Measurements from ENCODE around the gene SCD5. TPM values are rescaled to one million over a fixed set of nuclear protein-coding genes. Genes with fewer than 3 reads are reported as not detected.

Gene SCD5
- total and polyA plus RNA-seq, 3 donors from 2014 or later: 76.4 to 161 (median 149) TPM

DNA sequence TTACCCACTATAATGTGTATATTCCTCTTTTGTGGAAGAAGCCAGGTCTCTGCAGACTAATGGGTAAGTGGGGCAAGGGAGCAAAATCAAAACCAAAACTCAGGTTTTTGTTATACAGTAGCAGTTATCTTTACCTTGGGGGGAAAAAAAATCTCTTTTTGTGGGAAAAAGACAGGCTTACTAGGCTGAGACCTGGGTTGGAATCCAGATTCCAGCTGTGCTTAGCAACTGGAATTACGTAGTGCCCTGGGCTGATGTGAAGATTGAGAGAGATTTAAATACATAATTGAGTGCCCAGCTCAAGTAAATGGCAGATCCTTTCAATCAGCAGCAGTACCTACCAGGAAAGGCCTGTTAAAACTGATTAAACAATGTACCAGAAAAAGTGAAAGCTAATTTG lies 15.4 kb upstream of the SCD5 start:
- no peaks in the 10 kb centered on the region for H3K27me3 ChIP-seq
- H3K4me1 ChIP-seq: peaks cover 5% of the 10 kb centered on the region
- 89 to 92% methylated on average over 1 of the region's 1 CpG for WGBS, 2 donors
- no peak overlapping the region for H3K4me3 ChIP-seq
- H3K36me3 ChIP-seq (ENCODE audit: low read depth, missing control alignments): no peaks in the 10 kb centered on the region
- H3K9me3 ChIP-seq: no peaks in the 10 kb centered on the region
- intact Hi-C loops (cut with DNase I; ENCODE audit: low total_unique reads): no loop called here
- TF ChIP-seq, protein P1, sequence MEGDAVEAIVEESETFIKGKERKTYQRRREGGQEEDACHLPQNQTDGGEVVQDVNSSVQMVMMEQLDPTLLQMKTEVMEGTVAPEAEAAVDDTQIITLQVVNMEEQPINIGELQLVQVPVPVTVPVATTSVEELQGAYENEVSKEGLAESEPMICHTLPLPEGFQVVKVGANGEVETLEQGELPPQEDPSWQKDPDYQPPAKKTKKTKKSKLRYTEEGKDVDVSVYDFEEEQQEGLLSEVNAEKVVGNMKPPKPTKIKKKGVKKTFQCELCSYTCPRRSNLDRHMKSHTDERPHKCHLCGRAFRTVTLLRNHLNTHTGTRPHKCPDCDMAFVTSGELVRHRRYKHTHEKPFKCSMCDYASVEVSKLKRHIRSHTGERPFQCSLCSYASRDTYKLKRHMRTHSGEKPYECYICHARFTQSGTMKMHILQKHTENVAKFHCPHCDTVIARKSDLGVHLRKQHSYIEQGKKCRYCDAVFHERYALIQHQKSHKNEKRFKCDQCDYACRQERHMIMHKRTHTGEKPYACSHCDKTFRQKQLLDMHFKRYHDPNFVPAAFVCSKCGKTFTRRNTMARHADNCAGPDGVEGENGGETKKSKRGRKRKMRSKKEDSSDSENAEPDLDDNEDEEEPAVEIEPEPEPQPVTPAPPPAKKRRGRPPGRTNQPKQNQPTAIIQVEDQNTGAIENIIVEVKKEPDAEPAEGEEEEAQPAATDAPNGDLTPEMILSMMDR (IDR thresholded peaks at IDR 0.05): no peak
- TF ChIP-seq POLR2A (IDR thresholded peaks at IDR 0.05): no peak
- no peak overlapping the region for H3K27ac ChIP-seq
- no peak for DNase-seq

DNA sequence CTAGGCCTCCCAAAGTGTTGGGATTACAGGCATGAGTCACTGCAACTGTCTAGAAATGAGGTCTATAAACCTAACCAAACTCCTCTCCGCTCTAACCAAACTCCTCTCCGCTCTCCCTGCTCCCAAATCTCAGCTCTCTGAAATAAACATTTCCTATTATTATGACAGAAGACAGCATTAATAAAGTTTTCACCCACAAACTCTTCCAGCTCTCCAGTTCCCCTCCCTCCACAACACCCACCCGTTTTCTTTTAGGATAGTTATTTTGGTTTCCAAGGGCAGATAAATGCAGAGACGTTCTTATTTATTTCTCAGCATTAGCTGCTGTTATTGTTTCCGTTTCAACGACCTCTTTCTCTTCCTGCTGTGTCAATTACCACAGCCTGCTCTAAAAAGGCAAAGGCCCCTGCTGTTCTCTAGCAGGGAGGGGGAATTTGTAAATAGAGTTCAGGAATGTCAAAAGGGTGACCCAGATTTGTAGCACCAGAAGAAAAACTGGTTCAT lies 13.3 kb upstream of the SCD5 start:
- WGBS, 2 donors: 21% methylated on average over 6 of the region's 6 CpGs
- peaks cover 5% of the 10 kb centered on the region for H3K4me1 ChIP-seq
- intact Hi-C loops (cut with DNase I; ENCODE audit: low total_unique reads): no loop called here
- H3K9me3 ChIP-seq: no peaks in the 10 kb centered on the region
- H3K27ac ChIP-seq: peak overlapping the region in 1 of 2 donors; percentile 62
- TF ChIP-seq POLR2A (IDR thresholded peaks at IDR 0.05): no peak
- TF ChIP-seq, protein P1 (IDR thresholded peaks at IDR 0.05): no peak
- no peak for DNase-seq
- H3K27me3 ChIP-seq: no peaks in the 10 kb centered on the region
- H3K36me3 ChIP-seq (ENCODE audit: low read depth, missing control alignments): no peaks in the 10 kb centered on the region
- no peak overlapping the region for H3K4me3 ChIP-seq

DNA sequence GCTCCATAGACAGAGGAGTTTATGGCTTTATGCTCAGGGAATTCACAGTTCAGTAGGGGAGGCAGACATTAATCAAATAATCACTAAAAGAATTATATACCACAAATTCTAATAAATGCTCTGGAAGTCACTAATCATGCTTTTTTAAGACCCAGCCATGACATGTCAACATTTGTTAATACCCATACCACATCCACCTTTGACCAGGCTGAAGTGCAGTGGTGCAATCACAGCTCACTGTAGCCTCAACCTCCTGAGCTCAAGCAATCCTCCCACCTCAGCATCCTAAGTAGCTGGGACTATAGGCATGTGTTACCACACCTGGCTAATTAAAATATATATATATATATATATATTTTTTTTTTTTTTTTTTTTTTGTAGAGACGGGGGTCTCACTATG lies 12.8 kb upstream of the SCD5 start:
- H3K27ac ChIP-seq: peak overlapping the region in 1 of 2 donors; percentile 62
- TF ChIP-seq POLR2A (IDR thresholded peaks at IDR 0.05): no peak
- TF ChIP-seq, protein P1 (IDR thresholded peaks at IDR 0.05): no peak
- peaks cover 5% of the 10 kb centered on the region for H3K4me1 ChIP-seq
- intact Hi-C loops (cut with DNase I; ENCODE audit: low total_unique reads): no loop called here
- H3K36me3 ChIP-seq (ENCODE audit: low read depth, missing control alignments): no peaks in the 10 kb centered on the region
- 40 to 73% methylated on average over 1 of the region's 1 CpG for WGBS, 2 donors
- H3K9me3 ChIP-seq: no peaks in the 10 kb centered on the region
- H3K4me3 ChIP-seq: no peak overlapping the region
- no peak for DNase-seq
- H3K27me3 ChIP-seq: no peaks in the 10 kb centered on the region

DNA sequence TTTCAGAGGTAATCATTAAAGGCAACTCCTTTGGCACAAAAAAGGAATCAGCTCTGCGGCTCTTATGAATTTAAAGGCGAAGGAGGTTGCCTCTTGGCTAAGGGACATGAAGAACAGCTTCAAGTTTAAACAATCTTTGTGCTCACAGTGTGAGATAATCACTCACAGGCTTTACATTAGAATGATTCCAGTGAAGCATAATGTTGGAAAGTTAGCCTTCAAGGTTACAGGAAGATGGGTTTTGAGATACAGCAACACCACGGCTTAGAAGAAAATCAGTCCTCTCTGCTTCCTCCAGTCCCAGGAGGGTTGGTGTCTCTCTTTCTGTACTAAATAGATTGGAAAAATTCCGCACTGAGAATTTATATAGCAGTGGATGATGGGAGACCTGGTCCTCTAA lies 11.6 kb upstream of the SCD5 start:
- Histone ChIP-seq H3K9me3 (no peaks in the 10 kb centered on the region), H3K4me3 (no peak overlapping the region), H3K27ac (no peak overlapping the region), H3K36me3 (ENCODE audit: low read depth, missing control alignments) (no peaks in the 10 kb centered on the region), H3K27me3 (no peaks in the 10 kb centered on the region), H3K4me1 (peaks cover 5% of the 10 kb centered on the region)
- TF ChIP-seq, protein P1 (IDR thresholded peaks at IDR 0.05): no peak
- TF ChIP-seq POLR2A (IDR thresholded peaks at IDR 0.05): no peak
- WGBS, 2 donors: 43 to 52% methylated on average over 4 of the region's 4 CpGs
- intact Hi-C loops (cut with DNase I; ENCODE audit: low total_unique reads): no loop called here
- DNase-seq: no peak

DNA sequence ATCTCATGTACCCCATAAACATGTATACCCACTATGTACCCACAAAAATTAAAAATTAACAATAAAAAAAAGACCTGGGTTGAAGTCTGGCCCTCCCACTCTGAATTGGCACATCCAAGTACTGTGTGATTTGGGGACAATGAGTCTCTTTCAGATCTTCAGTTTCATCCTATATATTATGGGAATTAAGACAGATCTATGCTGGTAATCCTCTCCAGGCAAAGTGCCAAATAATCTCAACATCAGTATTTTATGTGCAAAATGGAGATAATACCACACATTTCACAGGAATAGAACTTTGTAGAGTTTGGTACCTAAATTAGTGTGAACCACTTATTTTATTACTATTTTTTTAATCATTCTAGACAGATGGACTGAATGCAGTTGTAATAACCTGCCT lies 11.0 kb upstream of the SCD5 start:
- Histone ChIP-seq H3K36me3 (ENCODE audit: low read depth, missing control alignments) (no peaks in the 10 kb centered on the region), H3K4me3 (no peak overlapping the region), H3K27ac (no peak overlapping the region), H3K9me3 (no peaks in the 10 kb centered on the region), H3K4me1 (peaks cover 5% of the 10 kb centered on the region), H3K27me3 (no peaks in the 10 kb centered on the region)
- intact Hi-C loops (cut with DNase I; ENCODE audit: low total_unique reads): no loop called here
- DNase-seq: no peak
- TF ChIP-seq, protein P1 (IDR thresholded peaks at IDR 0.05): no peak
- TF ChIP-seq POLR2A (IDR thresholded peaks at IDR 0.05): no peak
